GM21423 (cell line): ENCODE data around the gene STON2.
"Not testable (repeated sequence)": the region's sequence is repeated elsewhere in the genome, so short reads cannot be mapped to it uniquely, and the experiment has no call there.

Experiments
- ATAC-seq: cut with Tn5 transposase; IDR thresholded peaks from one replicate; pipeline ENCODE4 v1.9.1; 2021; ENCODE audit warnings: mild to moderate bottlenecking, moderate library complexity; ENCODE audit not compliant: unreplicated experiment

Gene STON2

DNA sequence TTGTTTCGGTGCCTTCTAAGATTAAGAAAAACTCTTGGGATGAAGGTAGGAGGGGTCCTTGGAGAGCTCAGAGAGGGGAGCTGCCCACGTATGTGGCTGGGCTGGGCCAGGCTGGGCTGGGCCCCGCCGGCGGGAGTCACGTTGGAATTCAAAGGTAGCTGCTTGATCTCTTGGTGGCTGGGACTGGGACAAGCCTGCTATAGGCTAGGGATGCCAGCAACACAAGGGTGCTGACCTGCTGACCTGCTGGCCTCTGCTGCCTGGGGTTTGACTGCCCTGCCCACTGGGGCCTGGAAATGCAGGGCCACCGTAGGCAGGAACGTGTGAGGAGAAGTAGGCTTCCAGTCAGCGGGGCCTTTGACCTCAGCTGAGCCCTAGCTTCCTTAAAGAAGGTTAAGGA is 126.6 kb downstream of the STON2 start:
- ATAC-seq = no peak

GRCh38 chr14:81272317-81272716 is 127.8 kb downstream of the STON2 start:
- ATAC-seq = no peak

GRCh38 chr14:81269979-81270375 is 130.1 kb downstream of the STON2 start:
- ATAC-seq = no peak

GRCh38 chr14:81269100-81269978 is 130.8 kb downstream of the STON2 start:
- peak; percentile 68 for ATAC-seq

DNA sequence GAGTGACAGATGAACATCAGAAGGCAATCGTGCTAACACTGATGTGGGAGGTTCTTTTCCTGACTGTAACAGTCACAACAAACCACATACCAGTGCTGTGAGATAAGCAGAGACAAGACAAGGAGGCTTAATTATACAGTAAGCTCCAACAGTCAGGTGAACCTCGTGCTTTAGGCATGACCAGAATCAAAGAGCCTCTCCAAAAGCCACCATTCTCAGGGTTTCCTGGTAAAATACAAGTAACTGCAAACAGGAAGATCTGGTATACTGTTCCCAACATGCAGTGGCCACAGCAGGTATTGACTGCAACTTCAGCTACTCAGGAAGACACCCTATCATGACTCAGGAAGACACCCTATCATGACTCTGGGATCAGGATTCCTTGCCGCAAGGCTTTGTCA is 132.1 kb downstream of the STON2 start:
- no peak for ATAC-seq

- no peak for ATAC-seq
Measured at GRCh38 chr14:81265636-81266169, 134.4 kb downstream of the STON2 start.

DNA sequence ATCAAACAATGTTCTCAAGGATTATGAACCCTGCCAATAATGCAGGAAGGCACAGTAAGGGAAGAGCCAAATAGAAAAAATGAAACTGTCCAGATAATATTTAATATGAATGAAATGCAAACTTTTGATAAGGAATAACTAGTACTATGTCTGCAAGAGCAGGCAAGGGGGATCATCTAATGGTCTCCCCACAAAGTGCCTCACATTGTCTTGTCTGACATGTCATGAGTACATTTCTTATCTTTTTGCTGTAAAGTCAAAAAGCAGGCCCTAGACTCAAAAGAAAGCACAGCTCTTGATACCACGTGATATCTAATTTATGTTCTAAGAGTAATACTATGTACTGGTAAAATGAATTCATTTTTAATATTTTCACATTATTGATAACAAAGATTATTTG is 135.5 kb downstream of the STON2 start:
- ATAC-seq = no peak

- ATAC-seq = no peak
Measured at GRCh38 chr14:81263777-81264410, 136.2 kb downstream of the STON2 start.

DNA sequence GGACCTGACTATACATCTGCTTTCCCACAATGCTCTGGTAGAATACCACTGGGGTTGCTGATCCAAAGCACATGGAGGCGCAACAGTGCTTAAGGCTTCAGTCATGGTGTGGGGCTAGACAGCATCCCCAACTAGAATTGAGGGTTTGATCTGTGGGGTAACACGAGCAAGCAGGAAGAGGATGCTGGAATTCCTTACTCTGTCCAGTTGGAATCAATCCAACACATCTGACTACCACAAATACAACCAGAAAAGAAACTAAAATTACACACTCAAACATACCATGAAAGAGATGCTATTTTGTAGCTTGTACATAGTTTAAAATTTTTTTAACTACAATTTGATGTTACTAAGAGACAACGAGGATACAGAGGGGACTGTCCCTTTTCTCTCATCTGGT is 138.9 kb downstream of the STON2 start:
- no peak for ATAC-seq

DNA sequence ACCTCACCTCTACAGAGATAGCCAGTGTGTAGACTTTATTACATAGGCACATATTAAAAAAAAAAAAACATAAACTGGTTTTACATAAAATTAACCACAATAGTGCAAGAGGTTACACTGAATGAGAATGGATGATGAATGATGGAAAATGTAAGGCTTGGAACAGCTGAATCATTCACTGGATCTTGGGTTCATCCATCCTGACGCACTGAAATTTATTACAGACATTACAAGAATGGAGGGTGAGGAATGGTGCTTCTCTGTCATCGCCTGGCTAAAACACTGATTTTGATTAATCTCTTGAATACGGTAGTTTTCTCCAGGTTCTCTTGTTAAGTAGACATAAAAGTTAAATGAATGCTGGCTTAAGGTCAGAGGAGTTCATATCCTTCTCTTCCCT is 139.4 kb downstream of the STON2 start:
- no peak for ATAC-seq

DNA sequence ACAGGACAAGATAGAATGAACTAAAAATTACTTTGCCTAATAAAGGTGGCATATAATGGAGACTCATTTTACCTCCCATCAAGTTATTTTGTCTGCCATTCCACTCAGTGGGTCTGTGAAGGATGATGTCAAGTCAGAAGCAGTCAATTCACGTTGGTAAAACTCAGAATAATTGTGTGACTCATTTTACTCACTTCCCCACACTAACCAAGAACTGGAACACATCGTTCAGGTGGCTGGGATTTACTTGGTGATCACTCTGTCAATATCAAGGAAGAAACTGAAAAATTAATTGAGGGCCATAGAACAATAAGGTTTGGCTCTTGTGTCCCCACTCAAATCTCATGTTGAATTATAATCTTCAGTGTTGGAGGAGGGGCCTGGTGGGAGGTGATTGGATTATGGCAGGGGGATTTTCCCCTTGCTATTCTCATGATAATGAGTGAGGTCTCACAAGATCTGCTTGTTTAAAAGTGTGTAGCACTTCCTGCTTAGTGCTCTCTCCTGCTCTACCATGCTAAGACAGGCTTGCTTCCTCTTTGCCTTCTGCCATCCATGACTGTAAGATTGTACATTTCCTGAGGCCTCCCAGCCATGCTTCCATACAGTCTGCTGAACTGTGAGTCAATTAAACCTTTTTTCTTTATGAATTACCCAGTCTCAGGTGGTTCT is 143.7 kb downstream of the STON2 start:
- ATAC-seq = no peak

GRCh38 chr14:81252278-81252677 is 147.8 kb downstream of the STON2 start:
- no peak for ATAC-seq

DNA sequence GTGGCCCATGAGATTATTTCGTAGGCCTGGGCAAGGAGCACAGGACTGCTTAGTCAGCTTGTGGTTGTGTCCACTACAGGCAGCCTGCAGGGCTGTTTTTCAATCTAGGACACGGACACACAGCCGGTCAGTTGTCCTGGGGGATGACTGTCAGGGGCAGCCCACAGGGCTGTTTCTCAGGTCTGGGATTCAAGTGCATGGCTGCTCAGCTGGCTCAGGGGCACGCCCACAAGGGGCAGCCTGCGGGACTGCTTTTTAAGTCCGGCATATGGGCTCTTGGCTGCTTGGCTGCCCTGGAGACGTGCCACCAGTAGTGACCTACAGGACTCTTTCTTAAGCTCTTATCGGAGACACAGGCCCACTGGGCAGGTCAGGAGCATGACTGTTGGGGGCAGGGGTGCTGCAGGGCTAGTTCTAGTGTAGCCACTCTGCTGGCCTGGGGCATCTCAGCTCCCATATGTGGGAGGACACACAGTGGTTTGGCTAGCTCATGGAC is 152.8 kb downstream of the STON2 start:
- ATAC-seq = no peak

DNA sequence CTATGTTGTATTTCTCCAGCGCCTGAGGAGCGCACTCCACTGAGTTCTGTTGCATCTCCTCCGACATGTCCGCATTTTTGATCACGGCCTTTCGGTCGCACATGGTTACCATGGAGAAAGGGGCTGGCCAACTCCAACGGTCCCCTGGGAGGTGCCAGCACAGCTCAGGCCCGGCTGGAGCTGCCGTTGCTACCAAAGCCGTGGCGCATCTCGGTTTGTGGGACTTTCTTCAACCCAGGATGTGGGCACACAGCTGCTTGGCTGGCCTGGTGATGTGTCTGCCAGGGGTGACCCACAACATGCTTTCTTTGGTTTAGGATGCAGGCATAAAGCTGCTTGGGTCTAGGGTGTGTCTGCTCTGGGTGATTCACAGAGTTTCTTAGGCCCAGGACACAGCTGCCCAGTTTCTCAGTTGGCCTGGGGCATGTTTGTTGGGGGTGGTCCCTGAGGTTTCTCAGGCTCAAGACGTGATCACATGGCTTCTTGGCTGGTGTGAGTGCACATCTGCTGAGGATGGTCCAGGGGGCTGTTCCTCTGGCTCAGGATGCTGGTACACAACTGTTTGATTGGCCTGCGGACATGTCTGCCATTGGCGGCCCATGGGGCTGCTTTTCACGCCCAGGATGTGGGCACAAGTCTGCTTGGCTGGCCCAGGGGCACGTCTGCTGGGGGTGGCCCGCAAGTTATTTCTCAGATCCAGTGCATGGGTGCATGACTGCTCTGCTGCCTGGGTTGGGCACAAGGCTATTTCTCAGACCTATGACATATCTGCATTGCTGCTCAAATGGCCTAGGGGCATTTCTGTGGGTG is 153.5 kb downstream of the STON2 start:
- ATAC-seq = no peak

- ATAC-seq = no peak
Measured at GRCh38 chr14:81245771-81246170, 154.4 kb downstream of the STON2 start.

GRCh38 chr14:81244431-81244830 is 155.7 kb downstream of the STON2 start:
- not testable (repeated sequence) for ATAC-seq

DNA sequence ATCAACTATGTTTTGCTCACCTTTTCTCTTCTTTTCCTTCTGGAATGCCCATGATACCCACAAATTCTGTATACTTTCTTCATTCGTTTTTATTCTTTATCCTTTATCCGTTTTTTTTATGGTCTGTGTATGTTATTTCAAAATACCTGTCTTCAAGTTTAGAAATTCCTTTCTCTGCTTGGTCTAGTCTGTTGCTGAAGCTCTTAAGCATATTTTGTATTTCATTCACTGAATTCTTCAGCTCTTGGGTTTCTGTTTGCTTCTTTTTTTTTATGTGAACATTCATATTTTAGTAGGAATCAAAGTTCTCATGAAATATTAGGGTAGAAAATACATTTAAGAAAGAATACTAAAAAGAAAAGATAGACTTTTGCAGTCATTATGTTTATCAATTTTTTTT is 156.6 kb downstream of the STON2 start:
- ATAC-seq = no peak

GRCh38 chr14:81236849-81237248 is 163.3 kb downstream of the STON2 start:
- not testable (repeated sequence) for ATAC-seq

DNA sequence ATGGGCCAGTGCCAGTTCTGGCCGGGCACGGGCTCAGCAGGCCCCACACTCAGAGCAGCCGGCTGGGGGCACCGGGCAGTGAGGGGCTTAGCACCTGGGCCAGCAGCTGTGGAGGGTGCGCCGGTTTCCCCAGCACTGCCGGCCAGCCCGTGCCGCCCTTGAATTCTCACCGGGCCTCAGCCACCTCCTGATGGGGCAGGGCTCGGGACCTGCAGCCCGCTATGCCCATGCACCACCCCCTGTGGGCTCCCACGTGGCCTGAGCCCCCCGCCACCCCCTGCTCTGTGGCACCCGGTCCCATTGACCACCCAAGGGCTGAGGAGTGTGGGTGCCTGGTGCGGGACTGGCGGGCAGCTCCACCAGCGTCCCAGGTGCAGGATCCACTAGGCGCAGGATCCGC is 164.0 kb downstream of the STON2 start:
- no peak for ATAC-seq

GRCh38 chr14:81235096-81235495 is 165.0 kb downstream of the STON2 start:
- ATAC-seq = no peak

- ATAC-seq = no peak
Measured at GRCh38 chr14:81234278-81234677, 165.8 kb downstream of the STON2 start.
